NCI-H524 treated with DMSO at 0.1 percent for 48 hours (cell line): Measurements from ENCODE around the gene MRGPRX2.

Experiments
- DNase-seq: peaks from one replicate; lab custom pipeline; 2025; lab: John Stamatoyannopoulos, UW

The MRGPRX2 gene

DNA sequence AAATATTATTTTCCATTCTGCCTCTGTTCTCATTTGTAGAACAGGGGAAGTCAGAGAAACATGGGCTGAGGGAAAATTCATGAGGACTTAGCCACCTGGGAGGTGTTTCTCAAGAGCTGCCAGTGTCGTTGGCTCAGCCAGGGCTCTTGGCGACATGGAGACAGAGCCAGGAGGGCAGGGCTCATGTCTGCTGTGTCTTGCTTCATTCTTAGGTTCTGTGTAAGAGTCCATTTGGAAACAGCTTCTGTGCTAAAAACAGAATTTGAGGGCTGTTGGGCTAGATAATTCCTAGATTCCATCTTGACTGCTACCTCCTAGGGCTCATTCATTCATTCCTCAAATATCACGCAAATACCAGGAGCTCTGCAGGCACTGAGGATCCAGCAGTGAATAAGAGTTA lies 15.1 kb upstream of the MRGPRX2 start:
- no peak for DNase-seq

DNA sequence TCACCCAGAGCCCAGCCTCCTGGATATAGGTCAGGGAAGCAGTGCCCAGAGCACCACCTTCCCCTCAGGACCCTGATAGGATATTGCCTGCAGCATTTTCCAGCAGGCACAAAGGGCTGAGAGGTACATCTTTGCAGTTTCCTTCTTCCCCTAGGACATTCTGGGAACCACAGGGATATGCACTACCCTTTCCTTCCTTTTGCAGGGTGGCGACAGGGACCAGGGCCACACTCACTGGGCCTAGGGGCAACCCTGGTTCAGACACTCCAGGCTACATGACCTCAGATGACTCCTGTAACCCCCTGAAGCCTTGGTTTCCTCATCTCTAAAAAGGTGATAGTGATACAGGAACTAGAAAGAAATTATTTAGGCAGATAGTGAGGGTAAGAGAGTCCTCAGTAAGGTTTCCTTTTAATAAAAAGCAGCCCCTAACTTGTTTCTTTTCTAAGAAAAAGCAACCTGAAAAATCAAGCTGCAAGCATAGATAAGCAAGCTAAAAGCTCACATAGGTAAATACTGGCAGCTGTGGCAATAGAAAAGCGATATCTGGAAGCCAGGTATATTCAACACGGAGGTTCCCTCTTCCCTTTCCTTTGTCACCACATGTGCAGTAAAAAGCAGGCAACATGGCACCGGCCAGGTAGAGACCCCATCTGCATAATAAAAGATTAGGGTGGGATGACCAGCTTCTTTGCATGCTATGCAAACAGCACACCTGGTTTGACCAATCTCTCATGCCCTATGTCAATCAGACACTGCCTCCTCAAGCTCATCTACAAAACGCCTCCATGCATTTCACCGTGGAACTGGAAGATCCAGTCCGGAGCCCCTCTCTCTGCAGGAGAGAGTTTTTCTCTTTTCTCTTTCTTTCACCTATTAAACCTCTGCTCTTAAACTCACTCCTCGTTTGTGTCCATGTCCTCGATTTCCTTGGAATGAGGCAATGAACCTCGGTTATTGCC lies 13.2 kb upstream of the MRGPRX2 start:
- no peak for DNase-seq

DNA sequence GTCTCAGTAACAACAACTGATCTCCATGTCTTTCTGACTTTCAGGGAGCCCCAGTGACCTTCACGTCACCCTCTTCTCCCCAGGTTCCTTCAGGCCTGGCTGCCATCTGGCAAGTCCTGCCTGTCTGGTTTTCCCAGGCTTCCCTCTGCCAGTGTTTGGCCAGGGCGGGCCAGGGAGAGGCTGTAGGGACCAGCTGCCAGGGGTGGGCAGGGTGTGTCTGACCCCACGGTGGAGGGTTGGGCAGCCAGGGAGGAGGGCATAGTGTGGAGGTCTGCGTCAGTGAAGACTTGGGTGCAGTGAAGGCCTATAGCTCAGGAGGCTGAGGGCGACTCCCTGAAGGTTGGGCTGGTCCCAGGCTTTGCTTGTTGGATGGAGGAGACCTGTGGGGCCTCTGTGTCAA lies 11.9 kb upstream of the MRGPRX2 start:
- no peak for DNase-seq

DNA sequence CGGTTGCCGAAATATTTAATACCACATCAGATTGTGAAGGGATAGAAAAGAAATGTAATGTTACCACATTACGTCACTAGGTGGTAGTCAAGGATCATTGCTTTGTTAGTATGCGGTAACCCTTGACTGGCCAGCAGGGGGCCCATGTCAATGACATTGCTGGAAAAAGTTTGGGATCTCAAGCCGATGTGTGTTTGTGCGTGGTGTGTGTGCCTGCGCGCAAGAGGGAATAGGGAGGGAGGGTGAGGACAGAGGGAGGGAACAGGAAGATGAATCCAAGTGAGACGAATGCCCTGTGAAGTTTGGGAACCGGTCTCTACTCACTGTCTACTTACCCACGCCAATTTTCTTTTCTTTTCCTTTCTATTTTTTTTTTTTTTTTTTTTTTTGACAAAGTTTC lies 10.7 kb upstream of the MRGPRX2 start:
- DNase-seq = peak; percentile 51

DNA sequence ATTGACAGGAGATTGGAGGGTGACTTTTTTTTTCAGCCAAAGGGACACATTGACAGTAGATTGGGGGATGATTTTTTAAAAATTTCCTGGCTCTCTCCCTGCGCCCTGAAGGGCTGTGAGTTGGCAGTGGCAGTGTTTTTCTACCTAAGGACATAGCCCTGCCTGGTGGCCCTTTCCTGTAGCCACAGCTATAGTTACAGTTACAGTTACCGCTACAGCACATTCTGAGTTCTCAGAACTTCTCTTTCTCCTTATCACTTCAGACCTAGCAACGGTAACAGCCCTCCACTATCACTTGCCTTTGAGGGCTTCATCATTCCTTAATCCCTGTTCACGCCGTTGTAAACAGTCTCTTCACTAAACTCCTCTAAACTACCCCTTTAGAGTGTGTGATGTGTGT lies 684 bp downstream of the MRGPRX2 start:
- DNase-seq = no peak

DNA sequence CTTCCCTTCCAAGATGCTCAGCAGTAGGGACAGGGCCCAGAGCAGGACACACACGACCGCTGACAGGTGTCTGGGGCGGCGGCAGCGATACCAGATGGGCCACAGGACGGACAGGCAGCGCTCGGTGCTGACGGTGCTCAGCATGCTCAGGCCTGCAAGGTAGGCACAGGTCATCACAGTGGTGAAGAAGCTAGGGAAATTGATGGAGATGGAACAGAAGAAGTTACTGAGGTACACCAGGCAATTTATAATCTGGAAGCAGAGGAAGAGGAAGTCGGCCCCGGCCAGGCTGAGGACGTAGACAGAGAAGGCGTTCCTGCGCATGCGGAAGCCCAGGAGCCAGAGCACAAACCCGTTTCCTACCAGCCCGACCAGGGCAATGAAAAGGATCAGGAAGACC lies 4.6 kb downstream of the MRGPRX2 start:
- DNase-seq = no peak

DNA sequence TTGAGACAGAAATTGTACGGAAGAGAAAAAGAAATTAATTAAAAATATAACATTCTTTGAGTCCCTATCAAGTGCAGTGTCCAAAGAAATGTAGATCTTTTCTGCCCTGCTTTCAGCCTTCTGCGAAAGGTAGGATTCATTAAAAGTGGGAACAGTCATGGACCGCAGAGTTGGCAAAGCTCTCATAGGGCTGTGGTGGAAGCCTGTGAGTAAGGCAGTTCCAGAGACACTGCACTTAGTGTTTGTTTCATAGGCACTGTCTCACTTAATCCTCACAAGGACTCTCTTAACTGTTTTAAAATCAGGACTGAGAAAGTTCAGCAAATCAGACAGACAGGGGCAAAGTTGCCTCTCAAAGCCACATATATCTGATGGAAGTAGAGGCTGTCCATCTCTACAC lies 5.5 kb downstream of the MRGPRX2 start:
- DNase-seq = no peak

DNA sequence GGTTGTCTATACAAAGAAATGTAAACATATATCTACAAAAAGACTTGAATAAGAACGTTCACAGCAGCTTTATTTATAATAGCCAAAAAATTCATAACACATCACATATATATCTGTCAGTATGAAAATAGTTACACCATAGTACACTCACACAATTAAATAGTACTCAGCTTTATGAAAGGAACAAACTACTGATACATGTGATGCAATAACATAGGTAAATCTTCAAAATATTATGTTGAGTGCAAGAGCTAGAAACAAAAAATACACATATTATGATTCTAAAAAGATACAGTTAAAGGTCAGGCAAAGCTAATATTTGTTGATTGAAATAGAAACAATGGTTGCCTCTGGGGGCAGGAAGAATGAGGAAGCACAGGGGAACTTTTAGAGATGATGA lies 6.6 kb downstream of the MRGPRX2 start:
- no peak for DNase-seq

DNA sequence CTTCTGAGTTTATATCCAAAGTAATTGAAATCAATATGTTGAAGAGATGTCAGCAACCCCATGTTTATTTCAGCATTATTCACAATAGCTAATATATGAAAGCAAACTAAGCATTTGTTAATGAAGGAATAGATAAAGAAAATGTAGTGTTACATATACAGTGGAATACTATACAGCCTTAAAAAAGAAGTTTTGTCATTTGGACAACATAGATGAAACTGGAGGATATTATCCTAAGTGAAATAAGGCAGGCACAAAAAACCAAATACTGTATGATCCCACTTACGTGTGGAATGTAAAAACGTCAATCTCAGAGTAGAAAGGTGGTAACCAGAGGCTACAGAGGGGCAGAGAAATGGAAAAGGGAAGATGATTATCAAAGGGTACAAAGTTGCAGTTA lies 10.2 kb downstream of the MRGPRX2 start:
- DNase-seq = no peak

DNA sequence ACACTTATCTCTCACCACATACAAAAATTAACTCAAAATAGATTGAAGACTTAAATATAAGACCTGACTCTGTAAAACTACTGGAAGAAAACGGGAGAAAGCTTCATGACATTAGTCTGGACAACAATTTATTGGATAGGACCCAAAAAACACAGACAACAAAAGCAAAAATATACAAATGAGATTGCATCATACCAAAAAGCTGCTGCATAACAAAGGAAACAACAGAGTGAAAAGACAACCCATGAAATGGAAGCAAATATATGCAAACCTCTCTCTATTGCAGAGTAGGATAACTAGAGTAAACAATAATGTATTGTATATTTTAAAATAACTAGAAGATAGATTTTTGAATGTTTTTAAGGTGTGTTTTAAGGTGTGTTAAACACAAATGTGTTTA lies 11.2 kb downstream of the MRGPRX2 start:
- DNase-seq = no peak

DNA sequence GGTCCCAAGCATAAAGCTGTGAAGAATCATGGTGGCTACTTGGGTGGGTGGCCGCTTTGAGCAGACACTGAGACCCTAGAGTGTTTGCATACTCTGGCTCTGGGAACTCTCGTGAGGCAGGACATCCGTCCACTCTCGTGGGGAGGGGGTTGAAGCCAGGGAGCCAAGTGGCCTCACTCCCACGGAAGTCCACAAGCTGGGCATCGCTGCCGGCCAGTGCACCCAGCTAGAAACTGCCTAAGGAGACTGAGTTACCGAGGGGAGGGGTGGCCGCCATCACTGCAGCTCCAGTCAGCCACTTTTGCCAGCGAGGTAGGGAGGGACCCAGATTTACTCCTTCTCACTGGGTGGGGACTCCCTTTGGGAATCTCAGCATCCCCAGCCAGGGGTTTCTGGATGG lies 20.5 kb downstream of the MRGPRX2 start:
- DNase-seq = no peak

DNA sequence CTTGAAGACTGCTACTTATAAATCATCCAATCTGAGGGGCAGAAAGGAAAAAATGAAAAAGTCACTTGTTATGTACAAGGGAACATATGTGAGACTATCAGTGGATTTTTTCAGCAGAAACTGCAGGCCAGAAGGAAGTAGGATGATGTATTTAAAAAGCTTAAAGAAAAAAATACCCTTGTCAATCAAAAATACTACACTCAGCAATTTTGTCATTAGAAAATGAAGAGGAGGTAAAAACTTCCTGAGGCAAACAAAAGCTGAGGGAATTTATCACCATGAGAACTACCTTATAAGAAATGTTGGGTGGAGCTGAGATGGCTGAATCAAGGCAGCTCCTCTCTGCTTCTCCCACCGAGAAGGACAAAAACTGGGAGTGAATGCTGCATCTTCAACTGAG lies 21.1 kb downstream of the MRGPRX2 start:
- DNase-seq = no peak

DNA sequence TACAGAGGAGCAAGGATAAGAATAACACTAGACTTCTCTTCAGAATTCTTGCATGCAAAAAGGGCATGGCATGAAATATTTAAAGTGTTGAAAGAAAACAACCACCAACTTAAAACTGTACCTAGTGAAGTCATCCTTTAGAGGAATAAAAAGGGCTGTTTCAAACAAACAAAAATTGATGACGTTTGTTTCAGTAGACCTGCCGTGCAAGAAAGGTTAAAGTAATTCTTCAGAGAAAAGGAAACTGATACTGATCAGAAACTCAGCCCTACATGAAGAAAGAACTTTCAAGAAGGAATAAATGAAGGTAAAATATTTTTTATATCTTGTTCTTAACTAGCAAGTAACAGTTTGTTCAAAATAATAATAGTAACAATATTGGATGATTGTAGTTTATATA lies 27.5 kb downstream of the MRGPRX2 start:
- no peak for DNase-seq

DNA sequence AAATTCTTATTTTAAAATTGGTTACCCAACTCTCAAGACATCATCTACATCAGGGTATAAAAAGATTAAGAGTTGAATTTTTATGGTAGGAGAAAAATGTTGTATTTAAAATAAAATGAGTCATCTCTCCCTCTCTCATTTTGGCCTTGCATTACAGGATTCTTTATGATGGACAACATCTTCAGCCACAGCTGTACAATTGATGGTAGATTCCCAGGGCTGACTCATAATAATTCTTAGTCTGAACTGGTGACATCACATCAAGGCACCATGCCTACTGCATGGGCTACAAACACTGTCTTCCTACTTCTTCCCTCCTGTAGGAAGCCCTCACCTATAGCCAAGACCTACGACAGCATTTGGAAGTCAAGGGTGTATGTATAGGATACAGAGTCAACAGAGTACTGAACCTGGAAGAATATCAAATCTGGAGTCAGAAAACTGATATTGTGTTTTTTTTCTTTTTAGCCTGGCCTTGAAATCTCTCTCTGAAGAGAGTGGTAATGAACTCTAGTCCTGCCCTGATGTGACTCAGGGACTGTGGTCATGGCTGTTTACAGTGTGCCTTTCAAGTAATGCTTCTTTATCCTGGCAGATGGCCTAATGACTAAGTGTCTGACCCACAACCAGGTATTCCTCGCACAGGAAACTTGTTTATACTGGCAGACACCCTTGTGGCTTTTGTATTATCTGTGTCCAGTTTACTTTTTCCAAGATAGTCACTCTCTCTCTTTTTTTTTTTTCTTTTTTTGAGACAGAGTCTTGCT lies 32.5 kb downstream of the MRGPRX2 start:
- DNase-seq = no peak

DNA sequence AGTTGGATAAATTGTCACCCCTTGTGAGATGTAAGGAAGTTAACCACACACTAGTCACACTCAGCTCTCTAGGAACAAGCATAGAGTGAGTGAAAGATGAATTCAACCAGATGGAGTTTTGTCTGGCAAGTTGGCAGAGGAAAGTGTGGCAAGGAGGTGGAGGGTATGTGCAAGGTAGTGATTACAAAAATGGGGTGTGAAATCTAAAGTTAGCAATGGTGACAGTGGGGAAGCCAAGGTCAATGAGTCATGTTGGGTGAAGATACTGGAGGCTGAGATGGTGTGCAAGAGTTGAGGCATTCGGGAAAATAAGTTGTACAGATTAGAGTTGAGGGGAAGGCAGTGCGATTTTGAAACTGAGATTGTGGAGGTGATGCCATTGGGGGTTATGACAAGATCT lies 33.7 kb downstream of the MRGPRX2 start:
- no peak for DNase-seq

DNA sequence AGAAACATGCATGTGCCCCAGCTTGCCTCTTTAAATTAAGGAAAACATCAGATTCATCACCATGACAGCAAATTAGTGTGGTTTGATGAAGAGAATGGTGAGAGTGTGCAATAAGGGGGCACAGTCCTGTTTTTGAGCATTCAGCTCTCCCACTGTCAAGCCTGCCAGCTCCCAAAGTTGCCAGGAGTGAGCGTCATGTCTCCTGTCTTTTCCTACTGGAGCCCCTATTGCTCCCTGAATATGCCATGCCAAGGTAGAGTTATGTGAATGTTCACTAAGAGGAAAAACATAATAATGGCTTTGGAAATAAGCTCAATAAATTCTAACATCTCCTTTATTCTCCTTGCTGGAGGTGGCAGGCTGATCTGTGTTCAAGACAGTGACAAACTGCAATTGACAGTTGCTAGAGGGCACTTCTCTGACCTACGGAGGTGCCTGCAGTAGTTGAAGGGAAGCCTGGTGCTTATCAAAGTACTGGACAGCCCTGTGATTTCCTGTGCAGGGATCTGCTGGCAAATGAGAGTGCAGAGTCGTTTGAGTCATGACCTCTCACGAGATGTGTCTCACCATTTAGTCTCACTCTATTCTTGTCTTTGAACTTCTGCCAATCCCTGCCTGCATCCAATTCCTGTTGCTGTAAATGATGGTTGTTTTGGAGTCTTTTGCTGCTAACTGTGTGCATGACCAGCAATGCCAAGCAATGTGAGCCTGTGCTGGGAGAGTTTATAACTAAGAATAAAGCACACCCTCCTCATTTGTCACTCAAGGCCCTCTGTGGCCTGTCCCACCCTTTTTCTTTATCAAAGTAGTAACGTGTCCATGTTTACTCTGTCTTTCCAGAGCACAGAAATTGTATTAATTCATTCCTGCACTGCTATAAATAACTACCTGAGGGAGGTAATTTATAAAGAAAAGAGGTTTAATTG lies 34.8 kb downstream of the MRGPRX2 start:
- no peak for DNase-seq

DNA sequence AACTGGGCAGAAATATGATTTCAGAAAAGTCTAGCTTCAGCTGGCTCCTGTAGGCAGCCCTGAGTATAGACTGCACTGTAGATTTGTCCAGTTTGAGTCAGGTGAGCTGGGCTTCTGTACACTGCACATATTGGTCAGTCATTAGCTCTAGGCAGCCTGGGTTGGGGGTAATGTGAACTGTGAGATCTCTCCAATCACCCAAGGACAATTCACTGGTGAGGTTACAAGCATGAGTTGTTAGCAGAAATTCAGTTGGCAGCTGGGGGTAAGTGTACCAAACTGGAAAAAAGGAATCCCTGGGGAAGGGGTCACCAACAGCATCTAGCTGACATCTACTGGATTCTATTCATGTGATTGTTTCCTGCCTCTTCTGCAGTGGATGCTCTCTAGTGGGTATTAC lies 39.7 kb downstream of the MRGPRX2 start:
- no peak for DNase-seq

DNA sequence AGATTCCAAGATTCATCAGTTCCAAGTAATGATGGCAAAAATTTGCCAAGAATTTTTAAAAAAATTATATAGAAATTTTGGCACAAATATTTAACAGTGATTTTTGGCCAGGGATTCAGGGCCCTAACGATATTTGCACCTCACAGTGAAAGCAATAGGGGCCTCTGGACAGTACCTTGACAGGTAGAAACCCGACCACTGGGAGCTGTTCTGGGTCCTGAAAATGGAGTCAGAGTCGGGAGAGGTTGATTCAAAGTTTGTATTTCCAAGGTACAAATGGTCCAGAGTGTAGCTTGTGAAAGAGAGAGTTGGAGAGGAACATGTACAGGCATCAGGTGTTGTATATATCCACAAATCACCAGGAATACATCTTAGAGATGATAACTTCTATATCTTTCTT lies 41.6 kb downstream of the MRGPRX2 start:
- no peak for DNase-seq

DNA sequence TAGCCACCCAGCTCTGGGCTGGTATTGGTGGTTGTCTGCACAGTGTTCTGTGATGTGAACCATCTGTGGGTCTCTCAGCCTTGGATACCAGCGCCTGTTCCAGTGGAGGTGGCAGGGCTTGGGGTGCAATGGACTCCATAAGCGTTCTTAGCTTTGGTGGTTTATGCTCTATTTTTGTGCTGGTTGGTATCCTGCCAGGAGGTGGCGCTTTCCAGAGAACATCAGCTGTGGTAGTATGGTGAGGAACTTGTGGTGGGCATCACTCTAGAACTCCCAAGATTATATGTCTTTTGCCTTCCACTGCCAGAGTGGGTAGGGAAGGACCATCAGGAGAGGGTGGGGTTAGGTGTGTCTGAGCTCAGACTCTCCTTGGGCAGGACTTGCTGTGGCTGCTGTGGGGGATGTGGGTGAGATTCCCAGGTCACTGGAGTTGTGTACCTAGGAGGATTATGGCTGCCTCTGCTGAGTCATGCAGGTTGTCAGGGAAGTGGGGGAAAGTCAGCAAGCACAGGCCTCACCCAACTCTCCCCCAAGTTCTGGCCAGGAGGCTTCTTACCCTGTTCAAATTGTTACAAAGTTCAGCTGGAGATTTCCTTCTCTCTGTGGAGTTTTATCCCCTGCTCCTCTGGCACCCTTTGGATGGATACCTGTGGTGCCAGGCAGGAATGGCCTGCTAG lies 47.2 kb downstream of the MRGPRX2 start:
- no peak for DNase-seq

DNA sequence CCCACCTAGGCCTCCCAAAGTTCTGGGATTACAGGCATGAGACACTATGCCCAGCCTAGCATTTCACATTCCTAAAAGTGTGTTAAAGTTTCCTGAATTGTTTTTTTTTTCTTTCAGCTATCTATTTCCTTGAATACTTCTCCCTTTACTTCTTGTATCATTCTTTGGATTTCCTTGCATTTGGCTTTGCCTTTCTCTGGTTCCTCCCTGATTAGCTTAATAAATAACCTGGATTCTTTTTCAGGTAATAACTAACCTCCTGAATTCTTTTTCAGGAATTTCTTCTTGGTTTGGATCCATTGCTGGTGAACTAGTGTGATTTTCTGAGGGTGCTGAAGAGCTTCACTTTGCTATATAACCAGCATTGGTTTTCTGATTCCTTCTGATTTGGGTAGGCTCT lies 47.9 kb downstream of the MRGPRX2 start:
- DNase-seq = no peak
